ENCODE measurements around the gene ARID1B. TPM values are rescaled to one million over a fixed set of nuclear protein-coding genes. Genes with fewer than 3 reads are reported as not detected.
A peak's percentile ranks its signal among the peaks of the same experiment; 100 is the strongest.

ARID1B gene
- total and polyA plus RNA-seq, 11 donors, result 15.3 to 76.1 (median 40.7) TPM

DNA sequence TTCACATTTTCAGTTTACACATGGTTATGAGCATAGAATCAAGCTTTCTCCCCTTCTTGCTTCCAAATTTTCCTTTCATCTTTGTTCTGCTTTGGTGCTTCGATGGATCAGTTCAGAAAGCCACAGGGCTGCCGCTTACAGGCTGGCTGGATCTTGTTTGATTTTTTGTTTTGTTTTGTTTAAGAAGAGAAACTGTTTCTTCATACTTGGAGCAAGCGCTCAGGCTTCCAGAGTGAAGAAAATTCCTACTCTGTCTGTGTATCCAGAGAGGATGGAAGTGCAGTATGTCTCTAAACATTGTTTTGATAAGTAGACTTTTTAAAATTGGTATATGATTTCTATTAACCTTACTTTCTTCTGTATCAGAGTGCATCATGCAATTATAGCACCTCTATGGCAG, 66.9 kb downstream of the ARID1B start:
- TF ChIP-seq, protein P1, sequence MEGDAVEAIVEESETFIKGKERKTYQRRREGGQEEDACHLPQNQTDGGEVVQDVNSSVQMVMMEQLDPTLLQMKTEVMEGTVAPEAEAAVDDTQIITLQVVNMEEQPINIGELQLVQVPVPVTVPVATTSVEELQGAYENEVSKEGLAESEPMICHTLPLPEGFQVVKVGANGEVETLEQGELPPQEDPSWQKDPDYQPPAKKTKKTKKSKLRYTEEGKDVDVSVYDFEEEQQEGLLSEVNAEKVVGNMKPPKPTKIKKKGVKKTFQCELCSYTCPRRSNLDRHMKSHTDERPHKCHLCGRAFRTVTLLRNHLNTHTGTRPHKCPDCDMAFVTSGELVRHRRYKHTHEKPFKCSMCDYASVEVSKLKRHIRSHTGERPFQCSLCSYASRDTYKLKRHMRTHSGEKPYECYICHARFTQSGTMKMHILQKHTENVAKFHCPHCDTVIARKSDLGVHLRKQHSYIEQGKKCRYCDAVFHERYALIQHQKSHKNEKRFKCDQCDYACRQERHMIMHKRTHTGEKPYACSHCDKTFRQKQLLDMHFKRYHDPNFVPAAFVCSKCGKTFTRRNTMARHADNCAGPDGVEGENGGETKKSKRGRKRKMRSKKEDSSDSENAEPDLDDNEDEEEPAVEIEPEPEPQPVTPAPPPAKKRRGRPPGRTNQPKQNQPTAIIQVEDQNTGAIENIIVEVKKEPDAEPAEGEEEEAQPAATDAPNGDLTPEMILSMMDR (IDR thresholded peaks at IDR 0.05), result no peak
- no peak for TF ChIP-seq POLR2A (IDR thresholded peaks at IDR 0.05)

GRCh38 chr6:156845454-156846155, 68.4 kb downstream of the ARID1B start:
- Histone ChIP-seq H3K27me3 (no peaks in the 10 kb centered on the region), H3K27ac (peak overlapping the region in 3 of 12 donors; percentile 28 to 76 (median 71)), H3K4me1 (peaks cover 16 to 100% (median 94%) of the 10 kb centered on the region in 12 donors), H3K36me3 (no peaks in the 10 kb centered on the region), H3K4me3 (no peak overlapping the region), H3K9me3 (no peaks in the 10 kb centered on the region)
- ATAC-seq (no peak), DNase-seq (no peak)
- no peak for TF ChIP-seq POLR2A (IDR thresholded peaks at IDR 0.05)
- TF ChIP-seq, protein P1 (IDR thresholded peaks at IDR 0.05), result no peak
- WGBS, 4 donors, result 73 to 82% (median 78%) methylated on average over 6 of the region's 6 CpGs
- intact Hi-C loops (cut with DNase I), result loop anchor here in 4 of 10 donors (5.0 to 10.0 kb wide), 3 partner anchors 61 to 161 kb away; no protein-coding TSS in a partner anchor

More for the DNA sequence above, 66.9 kb downstream of the ARID1B start:
- Histone ChIP-seq H3K36me3 (no peaks in the 10 kb centered on the region), H3K27me3 (no peaks in the 10 kb centered on the region), H3K4me3 (no peak overlapping the region), H3K27ac (peak overlapping the region in 1 of 12 donors; percentile 9), H3K4me1 (peaks cover 10 to 100% (median 95%) of the 10 kb centered on the region in 12 donors), H3K9me3 (no peaks in the 10 kb centered on the region)
- ATAC-seq (no peak), DNase-seq (no peak)
- intact Hi-C loops (cut with DNase I), result loop anchor here in 3 of 10 donors (5.0 to 10.0 kb wide), 3 partner anchors 57 to 159 kb away; no protein-coding TSS in a partner anchor
- 78 to 86% (median 83%) methylated on average over 3 of the region's 3 CpGs for WGBS, 4 donors

DNA sequence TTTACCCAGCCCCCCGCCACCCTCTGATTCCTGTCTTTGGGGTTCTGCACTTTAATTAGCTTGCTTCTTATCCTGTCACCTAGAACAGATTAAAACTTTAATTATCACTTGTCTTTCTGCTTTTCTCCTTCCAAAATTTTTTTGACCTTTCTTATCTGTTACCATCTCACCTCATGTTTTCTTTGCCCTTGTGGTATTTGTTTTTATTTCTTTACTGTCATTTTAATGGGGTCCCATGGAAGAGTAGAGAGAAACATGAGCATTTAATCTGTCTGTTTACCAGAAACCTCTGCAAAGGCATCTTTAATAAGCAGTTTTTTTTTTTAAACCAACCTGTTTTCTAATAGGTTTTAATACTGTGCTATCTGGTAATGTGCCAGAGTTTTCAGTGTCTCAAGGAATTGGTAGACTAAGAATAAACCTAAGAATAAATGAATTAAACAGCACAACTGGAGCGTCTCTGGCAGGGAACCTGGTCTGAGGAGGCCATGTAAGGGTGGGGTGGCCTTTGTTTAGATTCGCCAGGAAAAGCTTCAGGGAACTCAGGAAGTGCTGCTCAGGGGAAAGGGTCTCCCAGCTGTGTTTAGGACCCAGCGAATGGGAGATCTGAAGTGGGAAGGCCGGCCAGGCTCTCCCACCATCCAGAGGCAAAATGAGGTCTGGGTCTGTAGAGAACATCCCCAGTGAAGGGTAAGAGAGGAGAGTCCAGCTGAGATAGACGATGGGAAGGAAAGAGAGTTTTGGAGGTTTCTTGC, 69.8 kb downstream of the ARID1B start:
- intact Hi-C loops (cut with DNase I), result loop anchor here in 4 of 10 donors (5.0 to 10.0 kb wide), 3 partner anchors 62 to 162 kb away; no protein-coding TSS in a partner anchor
- Histone ChIP-seq H3K27ac (peak overlapping the region in 11 of 12 donors; percentile 19 to 77 (median 63)), H3K4me3 (peak overlapping the region in 1 of 12 donors; percentile 8), H3K36me3 (no peaks in the 10 kb centered on the region), H3K9me3 (no peaks in the 10 kb centered on the region), H3K4me1 (peaks cover 16 to 100% (median 91%) of the 10 kb centered on the region in 12 donors), H3K27me3 (no peaks in the 10 kb centered on the region)
- 26 to 34% (median 31%) methylated on average over 6 of the region's 6 CpGs for WGBS, 4 donors
- ATAC-seq (peak in 1 of 4 donors; percentile 4), DNase-seq (no peak)
- no peak for TF ChIP-seq POLR2A (IDR thresholded peaks at IDR 0.05)
- TF ChIP-seq, protein P1 (IDR thresholded peaks at IDR 0.05), result no peak

DNA sequence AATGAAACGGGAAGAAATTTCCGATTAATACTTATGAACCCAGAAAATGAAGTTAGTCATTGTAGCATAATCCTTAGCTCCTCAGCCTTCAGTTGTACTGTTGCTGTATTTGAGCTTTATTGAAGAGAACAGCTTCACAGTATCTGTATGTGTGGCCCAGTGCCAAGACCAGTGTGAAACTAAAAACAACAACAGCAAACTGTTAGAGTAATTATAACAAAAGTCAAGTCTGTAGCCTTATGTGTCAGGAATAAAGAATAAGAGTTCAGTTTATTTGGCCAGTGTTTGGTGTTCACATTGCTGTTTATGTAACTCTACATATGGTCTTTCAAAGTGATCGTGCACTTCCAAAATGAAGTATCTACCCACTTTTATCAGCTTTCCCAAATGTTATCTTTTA, 70.9 kb downstream of the ARID1B start:
- TF ChIP-seq, protein P1 (IDR thresholded peaks at IDR 0.05), result no peak
- no peak for TF ChIP-seq POLR2A (IDR thresholded peaks at IDR 0.05)
- no peaks in the 10 kb centered on the region for H3K27me3 ChIP-seq
- ATAC-seq, result peak in 3 of 4 donors; percentile 25 to 55 (median 45)
- intact Hi-C loops (cut with DNase I), result loop anchor here in 5 of 10 donors (2.0 to 10.0 kb wide), 4 partner anchors 15 to 163 kb away; no protein-coding TSS in a partner anchor
- peak in 2 of 5 donors; percentile 33 to 35 for DNase-seq
- H3K9me3 ChIP-seq, result no peaks in the 10 kb centered on the region
- peak overlapping the region in 4 of 12 donors; percentile 1 to 15 (median 8) for H3K4me3 ChIP-seq
- H3K36me3 ChIP-seq, result no peaks in the 10 kb centered on the region
- peaks cover 16 to 100% (median 90%) of the 10 kb centered on the region in 12 donors for H3K4me1 ChIP-seq
- WGBS, 4 donors, result 25 to 30% (median 28%) methylated on average over 3 of the region's 3 CpGs
- peak overlapping the region; percentile 7 to 77 (median 64) for H3K27ac ChIP-seq
